NCI-H524 treated with DMSO at 0.1 percent for 48 hours (cell line): ENCODE measurements around the gene AQP9.

Experiments used
- DNase-seq: peaks from one replicate; lab custom pipeline; 2025; lab: John Stamatoyannopoulos, UW

AQP9 gene

GRCh38 chr15:58227706-58228543, 89.7 kb downstream of the AQP9 start:
- peak; percentile 54 for DNase-seq

- DNase-seq, result no peak
Measured at GRCh38 chr15:58228718-58229117, 90.5 kb downstream of the AQP9 start.

GRCh38 chr15:58229297-58229768, 91.2 kb downstream of the AQP9 start:
- no peak for DNase-seq

- no peak for DNase-seq
Measured at GRCh38 chr15:58232281-58233065, 94.3 kb downstream of the AQP9 start.

GRCh38 chr15:58233341-58233740, 95.2 kb downstream of the AQP9 start:
- no peak for DNase-seq
